ENCODE data around the gene GFER. TPM values are rescaled to one million over a fixed set of nuclear protein-coding genes. Genes with fewer than 3 reads are reported as not detected.
"Not testable (repeated sequence)": the region's sequence is repeated elsewhere in the genome, so short reads cannot be mapped to it uniquely, and the experiment has no call there.

GFER gene
- total RNA-seq, 4 donors from 2014 or later = 9.7 to 14.4 (median 11.6) TPM

DNA sequence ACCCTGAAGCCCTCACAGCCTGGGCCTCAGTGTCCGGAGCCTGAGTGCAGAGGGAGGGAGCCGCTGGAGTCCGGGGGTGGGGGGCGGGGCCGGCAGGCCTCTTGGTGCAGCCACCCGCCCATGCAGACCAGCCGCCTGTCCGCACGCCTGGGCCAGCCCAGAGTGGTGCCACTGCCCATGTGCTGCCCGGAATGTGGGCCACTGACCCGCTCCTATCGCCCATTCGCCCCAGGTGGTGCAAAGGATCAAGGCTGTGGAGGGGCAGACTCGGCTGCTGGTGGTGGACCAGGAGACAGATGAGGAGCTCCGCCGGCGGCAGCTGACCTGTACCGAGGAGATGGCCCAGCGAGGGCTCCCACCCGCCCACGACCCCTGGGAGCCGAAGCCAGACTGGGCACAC lies 45.4 kb downstream of the GFER start:
- intact Hi-C loops (cut with DNase I; ENCODE audit: low total_unique reads) = no loop called here
- TF ChIP-seq, protein P1, sequence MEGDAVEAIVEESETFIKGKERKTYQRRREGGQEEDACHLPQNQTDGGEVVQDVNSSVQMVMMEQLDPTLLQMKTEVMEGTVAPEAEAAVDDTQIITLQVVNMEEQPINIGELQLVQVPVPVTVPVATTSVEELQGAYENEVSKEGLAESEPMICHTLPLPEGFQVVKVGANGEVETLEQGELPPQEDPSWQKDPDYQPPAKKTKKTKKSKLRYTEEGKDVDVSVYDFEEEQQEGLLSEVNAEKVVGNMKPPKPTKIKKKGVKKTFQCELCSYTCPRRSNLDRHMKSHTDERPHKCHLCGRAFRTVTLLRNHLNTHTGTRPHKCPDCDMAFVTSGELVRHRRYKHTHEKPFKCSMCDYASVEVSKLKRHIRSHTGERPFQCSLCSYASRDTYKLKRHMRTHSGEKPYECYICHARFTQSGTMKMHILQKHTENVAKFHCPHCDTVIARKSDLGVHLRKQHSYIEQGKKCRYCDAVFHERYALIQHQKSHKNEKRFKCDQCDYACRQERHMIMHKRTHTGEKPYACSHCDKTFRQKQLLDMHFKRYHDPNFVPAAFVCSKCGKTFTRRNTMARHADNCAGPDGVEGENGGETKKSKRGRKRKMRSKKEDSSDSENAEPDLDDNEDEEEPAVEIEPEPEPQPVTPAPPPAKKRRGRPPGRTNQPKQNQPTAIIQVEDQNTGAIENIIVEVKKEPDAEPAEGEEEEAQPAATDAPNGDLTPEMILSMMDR (IDR thresholded peaks at IDR 0.05) = no peak
- TF ChIP-seq POLR2A (IDR thresholded peaks at IDR 0.05) = no peak
- no peak for DNase-seq (ENCODE audit: low spot score in 2 of 2)
- H3K4me3 ChIP-seq (ENCODE audit: low read depth, poor library complexity, severe bottlenecking) = no peak overlapping the region
- 85 to 86% methylated on average over 5 to 18 of the region's 22 CpGs for WGBS, 2 donors

DNA sequence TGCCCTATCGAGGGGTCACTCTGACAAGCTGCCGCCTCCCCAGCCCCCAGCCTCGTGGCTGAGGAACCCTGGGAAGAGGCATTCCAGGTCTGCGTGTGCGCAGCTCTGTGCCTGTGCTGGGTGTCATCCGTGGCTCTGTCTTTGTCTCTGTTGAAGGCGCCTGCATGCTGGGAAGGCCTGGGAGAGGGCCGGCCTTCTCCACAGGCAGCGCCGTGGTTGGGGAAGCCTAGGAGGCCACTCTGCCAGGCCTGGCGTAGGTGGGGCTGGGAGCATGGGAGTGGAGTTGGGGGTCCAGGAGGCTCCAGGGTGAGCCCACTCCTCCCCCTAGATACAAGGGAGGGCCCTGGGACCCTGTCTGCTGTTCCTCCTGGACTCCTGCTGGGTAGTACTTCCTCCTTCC lies 46.0 kb downstream of the GFER start:
- WGBS, 2 donors = 87 to 97% methylated on average over 7 to 10 of the region's 11 CpGs
- no peak for DNase-seq (ENCODE audit: low spot score in 2 of 2)
- TF ChIP-seq, protein P1 (IDR thresholded peaks at IDR 0.05) = no peak
- no peak for TF ChIP-seq POLR2A (IDR thresholded peaks at IDR 0.05)
- no peak overlapping the region for H3K4me3 ChIP-seq (ENCODE audit: low read depth, poor library complexity, severe bottlenecking)
- intact Hi-C loops (cut with DNase I; ENCODE audit: low total_unique reads) = loop anchor here (10.0 kb wide), 1 partner anchor 55 kb away; no protein-coding TSS in a partner anchor

DNA sequence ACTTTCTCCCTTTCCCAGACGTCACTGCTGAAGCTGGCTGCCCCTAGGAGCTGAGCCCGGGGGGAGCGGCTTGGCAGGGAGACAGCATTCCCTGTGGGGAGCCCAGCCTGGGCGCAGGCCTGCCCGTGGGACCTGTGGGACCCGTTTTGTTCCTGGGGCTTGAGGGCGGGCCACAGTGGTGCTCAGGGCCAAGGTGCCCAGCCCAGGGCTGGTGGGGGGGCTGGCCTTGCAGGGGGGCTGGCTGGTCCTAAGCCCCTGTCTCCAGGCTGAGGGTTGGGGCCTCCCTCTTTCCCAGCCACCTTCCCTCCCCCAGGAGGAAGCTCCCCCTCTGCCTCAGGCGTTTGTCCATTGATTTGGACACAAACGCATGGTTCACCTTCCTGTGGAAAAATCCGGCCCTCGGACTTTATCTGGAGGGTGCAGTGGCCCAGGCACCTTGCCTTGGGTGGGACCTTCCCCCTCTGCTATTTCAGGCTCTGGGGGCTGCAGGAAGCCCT lies 47.1 kb downstream of the GFER start:
- TF ChIP-seq POLR2A (IDR thresholded peaks at IDR 0.05) = no peak
- TF ChIP-seq, protein P1 (IDR thresholded peaks at IDR 0.05) = no peak
- intact Hi-C loops (cut with DNase I; ENCODE audit: low total_unique reads) = loop anchor here (10.0 kb wide), 1 partner anchor 54 kb away; no protein-coding TSS in a partner anchor
- no peak overlapping the region for H3K4me3 ChIP-seq (ENCODE audit: low read depth, poor library complexity, severe bottlenecking)
- 53 to 69% methylated on average over 9 to 11 of the region's 11 CpGs for WGBS, 2 donors
- no peak for DNase-seq (ENCODE audit: low spot score in 2 of 2)

DNA sequence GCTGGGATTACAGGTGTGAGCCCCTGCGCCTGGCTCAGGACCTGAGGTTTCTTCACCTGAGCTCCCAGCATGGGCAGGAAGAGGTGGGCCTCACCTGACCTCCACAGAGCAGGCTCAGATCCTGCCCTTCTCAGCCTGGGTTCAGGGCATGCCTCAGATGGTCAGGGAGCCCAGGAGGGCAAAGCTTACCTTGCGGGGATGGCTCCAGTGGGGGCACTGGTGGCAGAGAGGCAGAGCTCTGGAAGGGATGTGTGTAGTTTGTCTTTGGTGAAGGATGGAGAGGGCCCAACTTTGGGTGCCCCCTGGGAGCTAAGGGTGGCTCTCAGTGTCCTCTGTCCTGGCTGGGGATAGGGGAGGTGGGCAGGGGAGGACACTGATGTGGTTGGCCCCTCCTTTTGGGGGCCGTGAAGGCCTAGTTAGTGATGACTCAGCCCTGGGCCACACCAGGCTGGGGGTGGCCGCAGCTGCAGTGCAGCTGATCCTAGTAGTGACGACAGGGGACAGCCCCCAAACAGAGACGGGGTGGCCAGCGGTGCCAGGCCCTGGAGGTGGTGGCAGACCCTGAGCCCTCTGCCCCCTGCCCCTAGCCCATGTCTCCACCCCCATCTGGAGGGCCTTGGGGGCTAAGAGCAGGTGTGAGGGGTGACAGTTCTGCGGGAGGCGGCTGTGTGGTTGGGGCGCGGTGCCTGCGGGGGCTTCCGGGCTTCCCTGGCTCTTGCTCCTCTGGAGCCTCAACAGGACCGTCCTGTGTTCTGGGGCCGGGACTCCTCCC lies 48.5 kb downstream of the GFER start:
- TF ChIP-seq POLR2A (IDR thresholded peaks at IDR 0.05) = no peak
- TF ChIP-seq, protein P1 (IDR thresholded peaks at IDR 0.05) = no peak
- WGBS, 2 donors = 59 to 62% methylated on average over 5 to 15 of the region's 15 CpGs
- H3K4me3 ChIP-seq (ENCODE audit: low read depth, poor library complexity, severe bottlenecking) = no peak overlapping the region
- no peak for DNase-seq (ENCODE audit: low spot score in 2 of 2)
- intact Hi-C loops (cut with DNase I; ENCODE audit: low total_unique reads) = loop anchor here (10.0 kb wide), 1 partner anchor 52 kb away; no protein-coding TSS in a partner anchor

DNA sequence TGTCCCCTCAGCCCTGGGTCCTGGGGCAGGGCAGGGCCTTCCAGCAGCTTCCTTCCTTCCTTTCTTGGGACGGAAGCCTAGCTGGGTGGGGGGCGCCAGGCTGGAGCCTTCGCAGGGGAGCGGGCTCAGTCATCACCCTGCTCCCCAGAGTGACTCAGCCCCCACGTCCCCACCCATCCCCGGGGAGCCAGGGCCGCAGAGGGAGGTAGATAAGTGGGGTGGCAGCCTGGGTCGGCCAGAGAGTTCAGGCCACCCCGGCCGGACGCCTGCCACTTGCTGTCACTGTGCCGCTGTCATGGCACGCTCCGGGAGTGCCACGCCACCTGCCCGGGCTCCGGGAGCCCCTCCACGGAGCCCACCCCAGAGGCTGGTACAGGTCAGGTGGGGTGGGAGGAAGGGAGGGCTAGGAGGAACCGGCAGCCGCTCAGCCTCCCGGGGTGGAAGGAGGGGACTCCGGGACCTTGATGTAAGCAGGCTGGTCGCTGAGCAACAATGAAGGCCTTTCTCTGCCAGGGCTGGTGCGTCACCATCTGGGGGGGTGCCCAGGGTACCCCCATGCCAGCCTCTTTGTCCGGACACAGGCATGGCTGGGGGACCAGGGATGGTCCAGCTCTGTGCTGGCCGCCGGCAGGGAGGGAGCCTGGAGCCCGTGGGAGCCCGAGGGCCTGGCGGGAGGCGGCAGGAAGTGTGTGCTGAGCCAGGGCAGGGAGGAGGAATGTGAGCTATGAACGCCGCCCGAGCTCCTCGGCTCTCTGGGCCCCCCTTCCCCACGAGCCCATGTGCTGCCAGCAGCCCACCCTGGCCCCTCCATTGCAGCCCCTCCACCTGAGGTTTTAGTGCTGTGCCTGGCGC lies 49.3 kb downstream of the GFER start:
- no peak for TF ChIP-seq POLR2A (IDR thresholded peaks at IDR 0.05)
- TF ChIP-seq, protein P1 (IDR thresholded peaks at IDR 0.05) = no peak
- 22 to 30% methylated on average over 33 to 37 of the region's 37 CpGs for WGBS, 2 donors
- intact Hi-C loops (cut with DNase I; ENCODE audit: low total_unique reads) = loop anchor here (10.0 kb wide), 1 partner anchor 52 kb away; no protein-coding TSS in a partner anchor
- no peak overlapping the region for H3K4me3 ChIP-seq (ENCODE audit: low read depth, poor library complexity, severe bottlenecking)
- no peak for DNase-seq (ENCODE audit: low spot score in 2 of 2)

DNA sequence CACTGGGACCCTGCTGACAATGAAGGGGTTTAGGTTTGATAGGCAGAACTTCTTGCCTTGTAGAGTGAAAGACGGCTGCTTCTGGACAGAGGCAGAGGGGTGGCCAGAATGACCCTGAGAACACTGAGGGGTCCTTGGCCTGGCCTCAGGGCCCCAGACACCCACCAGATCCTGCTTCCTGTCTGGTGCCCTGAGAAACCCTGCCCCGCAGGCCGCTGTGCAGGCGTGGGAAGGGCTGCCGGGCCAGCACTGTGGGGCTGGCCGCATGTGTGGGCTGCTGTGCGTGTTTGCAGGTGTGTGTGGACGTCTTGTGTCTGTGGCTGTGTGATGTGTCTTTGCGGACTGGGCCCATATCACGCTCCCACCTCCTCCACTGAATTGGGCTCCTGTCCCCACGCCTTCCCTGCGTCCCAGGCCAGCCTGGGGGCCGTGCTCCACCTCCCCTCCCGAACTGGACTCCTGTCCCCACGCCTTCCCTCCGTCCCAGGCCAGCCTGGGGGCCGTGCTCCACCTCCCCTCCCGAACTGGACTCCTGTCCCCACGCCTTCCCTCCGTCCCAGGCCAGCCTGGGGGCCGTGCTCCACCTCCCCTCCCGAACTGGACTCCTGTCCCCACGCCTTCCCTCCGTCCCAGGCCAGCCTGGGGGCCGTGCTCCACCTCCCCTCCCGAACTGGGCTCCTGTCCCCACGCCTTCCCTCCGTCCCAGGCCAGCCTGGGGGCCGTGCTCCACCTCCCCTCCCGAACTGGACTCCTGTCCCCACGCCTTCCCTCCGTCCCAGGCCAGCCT lies 50.1 kb downstream of the GFER start:
- H3K4me3 ChIP-seq (ENCODE audit: low read depth, poor library complexity, severe bottlenecking); DNase-seq (ENCODE audit: low spot score in 2 of 2): not testable (repeated sequence)
- 54 to 69% methylated on average over 7 to 13 of the region's 32 CpGs for WGBS, 2 donors
- intact Hi-C loops (cut with DNase I; ENCODE audit: low total_unique reads) = loop anchor here (10.0 kb wide), 1 partner anchor 51 kb away; no protein-coding TSS in a partner anchor
